ENCODE data around the gene FAM120C. TPM values are rescaled to one million over a fixed set of nuclear protein-coding genes. Genes with fewer than 3 reads are reported as not detected.
A peak's percentile ranks its signal among the peaks of the same experiment; 100 is the strongest.

Gene FAM120C
- total and polyA plus RNA-seq, 10 of the 15 experiments (the other 5 are each of a cell fraction or from before 2014, with no cell fraction given), result 1.3 to 9.8 (median 4.9) TPM

DNA sequence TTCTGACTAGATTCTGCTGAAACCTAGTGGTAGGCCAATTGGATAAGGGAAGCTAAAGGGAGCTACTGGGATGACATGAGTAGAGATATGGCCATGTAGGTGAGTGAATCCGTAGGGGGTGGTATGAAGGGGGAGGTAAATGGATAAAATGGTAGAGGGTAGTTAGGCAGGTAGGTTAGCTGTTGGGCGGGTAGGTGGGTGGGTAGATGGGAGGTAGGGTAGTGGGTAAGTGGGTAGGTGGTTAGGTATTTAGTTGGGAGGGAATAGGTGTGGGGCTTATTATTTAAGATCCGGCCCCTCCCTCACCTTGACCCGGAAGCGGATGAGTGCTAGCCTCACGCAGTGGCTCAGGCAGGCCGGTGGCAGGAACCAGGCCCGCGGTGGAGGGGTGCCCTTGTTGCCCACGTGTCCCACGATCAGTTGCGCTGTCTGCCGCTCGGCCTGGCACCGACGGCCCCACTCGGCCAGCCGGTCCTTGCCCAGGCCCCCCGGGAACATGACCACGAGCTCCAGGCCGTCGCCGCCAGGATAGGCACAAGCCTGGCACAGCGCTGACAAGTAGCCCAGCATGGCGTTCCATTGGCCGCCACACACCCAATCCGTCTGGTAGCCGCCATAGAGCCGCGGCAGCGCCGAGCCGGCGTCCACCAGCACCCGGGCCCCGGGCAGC, 725 bp downstream of the FAM120C start:
- FAIRE-seq, result no peak
- POLR2A ChIA-PET, result interaction anchor here (1.4 kb wide), 1 partner anchor 139 kb away, joined by 6 read pairs; no protein-coding TSS in a partner anchor
- intact Hi-C loops (cut with micrococcal nuclease; ENCODE audit: unreplicated experiment), result loop anchor here (2.0 kb wide), 1 partner anchor 138 kb away; the partner anchor contains the start of gene PHF8
- TF ChIP-seq RFX5 (IDR thresholded peaks at IDR 0.05; ENCODE audit: low read depth, low read length) (no peak), SIN3A (IDR thresholded peaks at IDR 0.05; ENCODE audit: low read depth, low read length) (peak; percentile 63; the same call in 1 of the 2 replicates), SMAD5 (IDR thresholded peaks at IDR 0.05; ENCODE audit: low read depth) (no peak), RUNX3 (IDR thresholded peaks at IDR 0.05; ENCODE audit: low read length) (no peak), PAX5 (IDR thresholded peaks at IDR 0.05; ENCODE audit: borderline replicate concordance, low read depth, low read length) (no peak), RELA (IDR thresholded peaks at IDR 0.05; ENCODE audit: borderline replicate concordance, partially characterized antibody) (no peak), MYB (IDR thresholded peaks at IDR 0.05; ENCODE audit: borderline replicate concordance, low read depth, low read length) (no peak), MTA2 (IDR thresholded peaks at IDR 0.05; ENCODE audit: low read depth) (peak; percentile 56; the same call in 1 of the 2 replicates), MEF2A (IDR thresholded peaks at IDR 0.05; ENCODE audit: insufficient read depth, low read depth, low read length) (no peak), CEBPB (IDR thresholded peaks at IDR 0.05; ENCODE audit: borderline replicate concordance in 1 of 2, low read depth in 2 of 2, low read length in 2 of 2) (no peak), RCOR1 (conservative IDR thresholded peaks at IDR 0.05; ENCODE audit: low read depth, low read length) (no peak), RAD21 (IDR thresholded peaks at IDR 0.05; ENCODE audit: insufficient read depth, low read depth, low read length) (no peak), JUND (IDR thresholded peaks at IDR 0.05; ENCODE audit: low read depth, low read length) (no peak), ESRRA (IDR thresholded peaks at IDR 0.05; ENCODE audit: low read length) (no peak), ZNF622 (IDR thresholded peaks at IDR 0.05) (no peak), MXI1 (IDR thresholded peaks at IDR 0.05; ENCODE audit: low read depth, low read length) (peak; percentile 73), RAD51 (IDR thresholded peaks at IDR 0.05) (no peak)
- TF ChIP-seq, protein P1, sequence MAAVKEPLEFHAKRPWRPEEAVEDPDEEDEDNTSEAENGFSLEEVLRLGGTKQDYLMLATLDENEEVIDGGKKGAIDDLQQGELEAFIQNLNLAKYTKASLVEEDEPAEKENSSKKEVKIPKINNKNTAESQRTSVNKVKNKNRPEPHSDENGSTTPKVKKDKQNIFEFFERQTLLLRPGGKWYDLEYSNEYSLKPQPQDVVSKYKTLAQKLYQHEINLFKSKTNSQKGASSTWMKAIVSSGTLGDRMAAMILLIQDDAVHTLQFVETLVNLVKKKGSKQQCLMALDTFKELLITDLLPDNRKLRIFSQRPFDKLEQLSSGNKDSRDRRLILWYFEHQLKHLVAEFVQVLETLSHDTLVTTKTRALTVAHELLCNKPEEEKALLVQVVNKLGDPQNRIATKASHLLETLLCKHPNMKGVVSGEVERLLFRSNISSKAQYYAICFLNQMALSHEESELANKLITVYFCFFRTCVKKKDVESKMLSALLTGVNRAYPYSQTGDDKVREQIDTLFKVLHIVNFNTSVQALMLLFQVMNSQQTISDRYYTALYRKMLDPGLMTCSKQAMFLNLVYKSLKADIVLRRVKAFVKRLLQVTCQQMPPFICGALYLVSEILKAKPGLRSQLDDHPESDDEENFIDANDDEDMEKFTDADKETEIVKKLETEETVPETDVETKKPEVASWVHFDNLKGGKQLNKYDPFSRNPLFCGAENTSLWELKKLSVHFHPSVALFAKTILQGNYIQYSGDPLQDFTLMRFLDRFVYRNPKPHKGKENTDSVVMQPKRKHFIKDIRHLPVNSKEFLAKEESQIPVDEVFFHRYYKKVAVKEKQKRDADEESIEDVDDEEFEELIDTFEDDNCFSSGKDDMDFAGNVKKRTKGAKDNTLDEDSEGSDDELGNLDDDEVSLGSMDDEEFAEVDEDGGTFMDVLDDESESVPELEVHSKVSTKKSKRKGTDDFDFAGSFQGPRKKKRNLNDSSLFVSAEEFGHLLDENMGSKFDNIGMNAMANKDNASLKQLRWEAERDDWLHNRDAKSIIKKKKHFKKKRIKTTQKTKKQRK (IDR thresholded peaks at IDR 0.05; ENCODE audit: low read depth, low read length), result no peak
- TF ChIP-seq, protein P2, sequence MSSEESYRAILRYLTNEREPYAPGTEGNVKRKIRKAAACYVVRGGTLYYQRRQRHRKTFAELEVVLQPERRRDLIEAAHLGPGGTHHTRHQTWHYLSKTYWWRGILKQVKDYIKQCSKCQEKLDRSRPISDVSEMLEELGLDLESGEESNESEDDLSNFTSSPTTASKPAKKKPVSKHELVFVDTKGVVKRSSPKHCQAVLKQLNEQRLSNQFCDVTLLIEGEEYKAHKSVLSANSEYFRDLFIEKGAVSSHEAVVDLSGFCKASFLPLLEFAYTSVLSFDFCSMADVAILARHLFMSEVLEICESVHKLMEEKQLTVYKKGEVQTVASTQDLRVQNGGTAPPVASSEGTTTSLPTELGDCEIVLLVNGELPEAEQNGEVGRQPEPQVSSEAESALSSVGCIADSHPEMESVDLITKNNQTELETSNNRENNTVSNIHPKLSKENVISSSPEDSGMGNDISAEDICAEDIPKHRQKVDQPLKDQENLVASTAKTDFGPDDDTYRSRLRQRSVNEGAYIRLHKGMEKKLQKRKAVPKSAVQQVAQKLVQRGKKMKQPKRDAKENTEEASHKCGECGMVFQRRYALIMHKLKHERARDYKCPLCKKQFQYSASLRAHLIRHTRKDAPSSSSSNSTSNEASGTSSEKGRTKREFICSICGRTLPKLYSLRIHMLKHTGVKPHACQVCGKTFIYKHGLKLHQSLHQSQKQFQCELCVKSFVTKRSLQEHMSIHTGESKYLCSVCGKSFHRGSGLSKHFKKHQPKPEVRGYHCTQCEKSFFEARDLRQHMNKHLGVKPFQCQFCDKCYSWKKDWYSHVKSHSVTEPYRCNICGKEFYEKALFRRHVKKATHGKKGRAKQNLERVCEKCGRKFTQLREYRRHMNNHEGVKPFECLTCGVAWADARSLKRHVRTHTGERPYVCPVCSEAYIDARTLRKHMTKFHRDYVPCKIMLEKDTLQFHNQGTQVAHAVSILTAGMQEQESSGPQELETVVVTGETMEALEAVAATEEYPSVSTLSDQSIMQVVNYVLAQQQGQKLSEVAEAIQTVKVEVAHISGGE (CRISPR knock-in tag; IDR thresholded peaks at IDR 0.05), result no peak

More for the DNA sequence above, 725 bp downstream of the FAM120C start:
- in situ Hi-C loops (cut with MboI), result no loop called here
- no peaks in the 10 kb centered on the region for H3K4me1 ChIP-seq (ENCODE audit: control insufficient read depth, insufficient read depth, low read length)
- 34% methylated on average over 36 of the region's 36 CpGs for WGBS (ENCODE audit: insufficient coverage, insufficient replicate concordance, low lambda C conversion rate, missing lambda C conversion rate)
- SMC1A ChIA-PET (ENCODE audit: uncharacterized antibody, unreplicated experiment), result interaction anchor here (1.0 kb wide), 1 partner anchor 11 kb away, joined by 3 read pairs; no protein-coding TSS in a partner anchor
- peaks cover 53% of the 10 kb centered on the region for H3K79me2 ChIP-seq (ENCODE audit: control insufficient read depth, insufficient read depth, low read length)
- no TSS peak for BruUV-seq (replicated peaks)
- RAD21 ChIA-PET (ENCODE audit: unreplicated experiment), result interaction anchor here (0.7 to 1.4 kb wide), 2 partner anchors 258 to 348 kb away, joined by 3 read pairs; partner anchors contain the start of genes GNL3L and TSR2
- H2AFZ ChIP-seq (ENCODE audit: control insufficient read depth, low read depth, low read length), result no peak overlapping the region; the same call in 1 of the 2 replicates
- peak overlapping the region; percentile 78 for H3K27ac ChIP-seq (ENCODE audit: control insufficient read depth, insufficient read depth)
- H3K9ac ChIP-seq (ENCODE audit: control insufficient read depth, insufficient read depth, low read length), result peak overlapping the region; percentile 74
- no peaks in the 10 kb centered on the region for H3K36me3 ChIP-seq (ENCODE audit: control insufficient read depth in 2 of 2, insufficient read depth in 2 of 2, low read length in 1 of 2)
- CTCF ChIA-PET, result no interaction called here
- DNase-seq (ENCODE audit: low read depth, low spot score) (no peak), ATAC-seq (peak; percentile 86)
- H3K9me3 ChIP-seq (replicated peaks; ENCODE audit: control insufficient read depth, insufficient read depth, low read length), result no peaks in the 10 kb centered on the region
- H4K20me1 ChIP-seq (ENCODE audit: control insufficient read depth, insufficient read depth), result no peaks in the 10 kb centered on the region
- peak overlapping the region; percentile 49 for H3K4me2 ChIP-seq (ENCODE audit: control insufficient read depth, insufficient read depth)
- peak overlapping the region; percentile 60 for H3K4me3 ChIP-seq
- H3K27me3 ChIP-seq (replicated peaks in 1 of 2; ENCODE audit: control insufficient read depth in 2 of 2, insufficient read depth in 2 of 2, low read length in 1 of 2), result no peaks in the 10 kb centered on the region

Data from GM12878 (cell line).